Gastrocnemius medialis (tissue), 4 donors: Measurements from ENCODE around the gene PRMT3. TPM values are rescaled to one million over a fixed set of nuclear protein-coding genes. Genes with fewer than 3 reads are reported as not detected.

ENCODE experiments used
- ATAC-seq, 2 donors: fragments of 150-250 bp; one replicate each; pipeline ENCODE4 v1.9.1; 2016
- DNase-seq, 2 donors: peaks; one replicate each; pipeline ENCODE4 v3.0.0-alpha.2; 2019
- H3K27ac ChIP-seq, 4 donors: fragments of 200-600 bp; sonication (generic); 1 replicate in 1 of 4; 2 replicates in 3 of 4; pipeline ENCODE4 v1.5.1; 2016 to 2018; ENCODE audit warnings: mild to moderate bottlenecking in 2 of 4, moderate library complexity in 1 of 4
- H3K27me3 ChIP-seq, 3 donors: fragments of 200-600 bp; sonication (generic) in 2 of 3; 1 replicate in 1 of 3; 2 replicates in 2 of 3; pipeline versions ENCODE4 v1.5.1 to v1.6.0; 2016 to 2019; ENCODE audit warnings: mild to moderate bottlenecking in 1 of 3, moderate library complexity in 1 of 3
- H3K36me3 ChIP-seq, 2 donors: fragments of 200-600 bp; sonication (generic) in 1 of 2; one replicate each; pipeline ENCODE4 v1.5.1; 2017 to 2018
- H3K4me1 ChIP-seq, 2 donors: fragments of 200-600 bp; sonication (generic) in 1 of 2; one replicate each; pipeline ENCODE4 v1.5.1; 2016 to 2017; ENCODE audit warnings: mild to moderate bottlenecking in 2 of 2
- H3K4me3 ChIP-seq, 4 donors: fragments of 200-600 bp; sonication (generic) in 3 of 4; 1 replicate in 1 of 4; 2 replicates in 3 of 4; pipeline ENCODE4 v1.5.1; 2016 to 2019; ENCODE audit warnings: mild to moderate bottlenecking in 2 of 4
- H3K9me3 ChIP-seq, 3 donors: fragments of 200-600 bp; sonication (generic) in 2 of 3; 1 replicate in 1 of 3; 2 replicates in 2 of 3; pipeline ENCODE4 v1.5.1; 2016 to 2019
- CTCF ChIP-seq, 5 experiments: fragments of 450-650 bp in 3 of 5; fragments of 200-600 bp in 2 of 5; sonication (generic) in 2 of 5; IDR thresholded peaks in 4 of 5; conservative IDR thresholded peaks in 1 of 5; 1 replicate in 4 of 5; 2 replicates in 1 of 5; pipeline ENCODE4 v1.5.1; 2016 to 2019; ENCODE audit warnings: antibody characterized with exemption in 5 of 5, mild to moderate bottlenecking in 3 of 5, moderate library complexity in 3 of 5
- POLR2A ChIP-seq, 2 donors: fragments of 450-650 bp; IDR thresholded peaks; one replicate each; pipeline ENCODE4 v1.6.1; 2017; ENCODE audit warnings: antibody characterized with exemption in 2 of 2, mild to moderate bottlenecking in 2 of 2, moderate library complexity in 2 of 2
- in situ Hi-C, 4 donors: fragments of 200-750 bp; cut with MboI; loops; one replicate each; pipeline versions ENCODE4 v1.15.0 to v1.8.0; 2017; ENCODE audit warnings: low sequenced_read_pairs in 4 of 4
- intact Hi-C: fragments of 100-400 bp; cut with DNase I; formaldehyde crosslinking; loops from one replicate; pipeline ENCODE4 v1.15.1; 2023; ENCODE audit warnings: low total_unique reads
- total RNA-seq, 4 donors: library from RNA; depleted of rRNA; stranded (reverse); fragments of >200 nt; gene quantifications; one replicate each; pipeline versions ENCODE4 v1.1.0 to v1.2.3, GENCODE V29; 2016

PRMT3 gene
- total RNA-seq, 4 donors from 2014 or later, result 14.0 to 20.1 (median 17.0) TPM

GRCh38 chr11:20450829-20451228 lies 63.3 kb downstream of the PRMT3 start:
- no peaks in the 10 kb centered on the region for H3K4me1 ChIP-seq
- no peaks in the 10 kb centered on the region for H3K36me3 ChIP-seq
- H3K27ac ChIP-seq, result no peak overlapping the region
- DNase-seq, result no peak
- intact Hi-C loops, result no loop called here
- H3K27me3 ChIP-seq, result no peaks in the 10 kb centered on the region
- in situ Hi-C loops, result no loop called here
- no peak for ATAC-seq
- H3K4me3 ChIP-seq, result no peak overlapping the region
- H3K9me3 ChIP-seq, result no peaks in the 10 kb centered on the region
- TF ChIP-seq POLR2A (IDR thresholded peaks at IDR 0.05) (no peak), CTCF (IDR thresholded peaks at IDR 0.05 in 4 of 5, conservative IDR thresholded peaks at IDR 0.05 in 1 of 5) (no peak)

- Histone ChIP-seq H3K27me3 (no peaks in the 10 kb centered on the region), H3K27ac (no peak overlapping the region), H3K4me3 (no peak overlapping the region), H3K9me3 (no peaks in the 10 kb centered on the region), H3K36me3 (no peaks in the 10 kb centered on the region), H3K4me1 (no peaks in the 10 kb centered on the region)
- in situ Hi-C loops (no loop called here), intact Hi-C loops (no loop called here)
- ATAC-seq (no peak), DNase-seq (no peak)
- TF ChIP-seq CTCF (IDR thresholded peaks at IDR 0.05 in 4 of 5, conservative IDR thresholded peaks at IDR 0.05 in 1 of 5) (no peak), POLR2A (IDR thresholded peaks at IDR 0.05) (no peak)
Measured at GRCh38 chr11:20451568-20451967, 64.1 kb downstream of the PRMT3 start.

- ATAC-seq (no peak), DNase-seq (no peak)
- in situ Hi-C loops (no loop called here), intact Hi-C loops (no loop called here)
- H3K4me3 ChIP-seq, result no peak overlapping the region
- no peaks in the 10 kb centered on the region for H3K9me3 ChIP-seq
- H3K36me3 ChIP-seq, result no peaks in the 10 kb centered on the region
- no peaks in the 10 kb centered on the region for H3K4me1 ChIP-seq
- no peaks in the 10 kb centered on the region for H3K27me3 ChIP-seq
- TF ChIP-seq CTCF (IDR thresholded peaks at IDR 0.05 in 4 of 5, conservative IDR thresholded peaks at IDR 0.05 in 1 of 5), result no peak
- TF ChIP-seq POLR2A (IDR thresholded peaks at IDR 0.05), result no peak
- H3K27ac ChIP-seq, result no peak overlapping the region
Measured at GRCh38 chr11:20452585-20452984, 65.1 kb downstream of the PRMT3 start.

- DNase-seq (no peak), ATAC-seq (no peak)
- Histone ChIP-seq H3K4me3 (no peak overlapping the region), H3K27ac (no peak overlapping the region), H3K27me3 (no peaks in the 10 kb centered on the region), H3K4me1 (no peaks in the 10 kb centered on the region), H3K36me3 (no peaks in the 10 kb centered on the region), H3K9me3 (no peaks in the 10 kb centered on the region)
- TF ChIP-seq POLR2A (IDR thresholded peaks at IDR 0.05), result no peak
- no peak for TF ChIP-seq CTCF (IDR thresholded peaks at IDR 0.05 in 4 of 5, conservative IDR thresholded peaks at IDR 0.05 in 1 of 5)
- in situ Hi-C loops, result no loop called here
- intact Hi-C loops, result no loop called here
Measured at GRCh38 chr11:20453657-20454316, 66.3 kb downstream of the PRMT3 start.
